Neuron (in vitro differentiated cells): ENCODE data around the gene PDLIM7.
"Not testable (repeated sequence)": the region's sequence is repeated elsewhere in the genome, so short reads cannot be mapped to it uniquely, and the experiment has no call there.

Source experiments
- H2AFZ ChIP-seq: one replicate; pipeline ENCODE4 v1.6.1; 2013; ENCODE audit warnings: low read depth, mild to moderate bottlenecking, inconsistent platforms, low read length, moderate library complexity
- H3K27me3 ChIP-seq: one replicate; pipeline ENCODE4 v1.6.1; 2013; ENCODE audit warnings: low read length; ENCODE audit not compliant: insufficient read depth
- H3K36me3 ChIP-seq: one replicate; pipeline ENCODE4 v1.6.1; 2013; ENCODE audit warnings: low read length; ENCODE audit not compliant: insufficient read depth
- H3K4me1 ChIP-seq: one replicate; pipeline ENCODE4 v1.6.1; 2013; ENCODE audit warnings: low read length; ENCODE audit not compliant: insufficient read depth
- H3K4me3 ChIP-seq: 2 replicates; pipeline ENCODE4 v1.5.1; 2013; ENCODE audit warnings: mild to moderate bottlenecking, low read length, moderate library complexity
- H3K9me3 ChIP-seq: one replicate; pipeline ENCODE4 v1.6.1; 2013; ENCODE audit warnings: low read length

Gene PDLIM7, protein sequence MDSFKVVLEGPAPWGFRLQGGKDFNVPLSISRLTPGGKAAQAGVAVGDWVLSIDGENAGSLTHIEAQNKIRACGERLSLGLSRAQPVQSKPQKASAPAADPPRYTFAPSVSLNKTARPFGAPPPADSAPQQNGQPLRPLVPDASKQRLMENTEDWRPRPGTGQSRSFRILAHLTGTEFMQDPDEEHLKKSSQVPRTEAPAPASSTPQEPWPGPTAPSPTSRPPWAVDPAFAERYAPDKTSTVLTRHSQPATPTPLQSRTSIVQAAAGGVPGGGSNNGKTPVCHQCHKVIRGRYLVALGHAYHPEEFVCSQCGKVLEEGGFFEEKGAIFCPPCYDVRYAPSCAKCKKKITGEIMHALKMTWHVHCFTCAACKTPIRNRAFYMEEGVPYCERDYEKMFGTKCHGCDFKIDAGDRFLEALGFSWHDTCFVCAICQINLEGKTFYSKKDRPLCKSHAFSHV

DNA sequence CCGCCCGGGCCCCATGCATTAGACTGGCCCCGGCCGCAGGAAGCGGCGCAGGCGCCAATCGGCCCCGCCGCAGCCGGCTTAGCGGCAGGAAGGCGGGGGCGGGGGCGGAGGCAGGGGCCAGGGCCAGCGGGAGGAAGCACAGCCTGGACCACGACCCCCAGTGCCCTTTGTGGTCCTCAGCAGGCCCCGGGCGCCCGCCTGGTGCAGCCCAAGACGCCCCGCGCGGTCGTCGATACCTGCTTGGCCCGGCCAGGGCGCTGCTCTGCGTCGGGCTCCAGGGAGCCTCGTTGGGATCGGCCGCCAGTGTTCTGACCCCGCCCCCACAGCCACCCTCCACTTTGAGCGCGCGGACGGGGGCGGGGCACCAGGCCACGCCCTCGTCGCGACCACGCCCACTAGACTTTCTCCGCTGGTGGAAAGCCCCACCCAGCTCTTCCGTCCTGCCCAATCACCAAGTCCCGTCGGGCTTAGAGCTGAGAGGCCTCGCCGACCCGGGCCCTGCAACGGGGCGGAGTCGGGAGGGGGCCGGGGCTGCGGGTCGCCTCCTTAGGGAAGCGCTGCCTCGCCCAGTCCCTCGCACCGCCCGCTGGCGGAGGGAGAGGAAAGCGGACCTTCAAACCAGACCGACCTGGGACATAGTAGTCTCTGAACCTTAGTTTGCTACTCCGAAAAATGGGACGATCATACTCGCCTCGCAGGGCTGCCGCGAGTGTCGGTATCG, at the start of gene PDLIM7:
Gene PDLIM7 (minus strand): TSS at position 313 of the 721 bp plus-strand sequence. CDS start 1,092 bp downstream, outside the sequence.
- peak within 1 kb of the TSS; percentile 80 for H3K4me3 ChIP-seq
- H3K4me1 ChIP-seq: peaks cover 52% of the 10 kb centered on the region
- peaks cover 19% of the 10 kb centered on the region for H3K36me3 ChIP-seq
- H2AFZ ChIP-seq: no peak within 1 kb of the TSS
- no peaks in the 10 kb centered on the region for H3K27me3 ChIP-seq
- H3K9me3 ChIP-seq: no peaks in the 10 kb centered on the region

DNA sequence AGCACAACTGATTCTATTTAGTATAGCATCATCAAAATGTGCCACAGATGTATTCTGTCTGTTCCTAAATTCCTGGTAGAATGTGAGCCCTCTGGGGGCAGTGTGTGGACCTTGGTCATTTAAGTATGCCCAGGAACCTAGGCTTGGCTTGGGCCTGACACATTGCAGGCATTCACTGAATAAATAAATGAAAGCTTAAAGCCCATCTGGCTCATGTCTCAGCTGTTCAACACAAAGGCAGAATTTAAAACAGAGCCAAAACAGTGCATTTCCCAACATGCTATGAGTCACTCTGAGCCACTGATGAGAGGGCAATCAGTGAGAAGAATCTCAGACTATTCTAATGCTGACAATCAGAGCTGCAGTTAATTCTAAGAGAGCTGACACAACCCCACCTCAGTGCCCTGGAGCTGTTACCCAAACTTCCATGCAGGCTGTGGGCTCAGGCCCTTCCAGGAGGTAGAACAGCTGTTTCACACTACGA, 48.9 kb upstream of the PDLIM7 start:
- peaks cover 25% of the 10 kb centered on the region for H3K4me1 ChIP-seq
- H3K27me3 ChIP-seq: no peaks in the 10 kb centered on the region
- no peaks in the 10 kb centered on the region for H3K9me3 ChIP-seq
- peaks cover 23% of the 10 kb centered on the region for H3K36me3 ChIP-seq
- H3K4me3 ChIP-seq: no peak overlapping the region
- no peak overlapping the region for H2AFZ ChIP-seq

DNA sequence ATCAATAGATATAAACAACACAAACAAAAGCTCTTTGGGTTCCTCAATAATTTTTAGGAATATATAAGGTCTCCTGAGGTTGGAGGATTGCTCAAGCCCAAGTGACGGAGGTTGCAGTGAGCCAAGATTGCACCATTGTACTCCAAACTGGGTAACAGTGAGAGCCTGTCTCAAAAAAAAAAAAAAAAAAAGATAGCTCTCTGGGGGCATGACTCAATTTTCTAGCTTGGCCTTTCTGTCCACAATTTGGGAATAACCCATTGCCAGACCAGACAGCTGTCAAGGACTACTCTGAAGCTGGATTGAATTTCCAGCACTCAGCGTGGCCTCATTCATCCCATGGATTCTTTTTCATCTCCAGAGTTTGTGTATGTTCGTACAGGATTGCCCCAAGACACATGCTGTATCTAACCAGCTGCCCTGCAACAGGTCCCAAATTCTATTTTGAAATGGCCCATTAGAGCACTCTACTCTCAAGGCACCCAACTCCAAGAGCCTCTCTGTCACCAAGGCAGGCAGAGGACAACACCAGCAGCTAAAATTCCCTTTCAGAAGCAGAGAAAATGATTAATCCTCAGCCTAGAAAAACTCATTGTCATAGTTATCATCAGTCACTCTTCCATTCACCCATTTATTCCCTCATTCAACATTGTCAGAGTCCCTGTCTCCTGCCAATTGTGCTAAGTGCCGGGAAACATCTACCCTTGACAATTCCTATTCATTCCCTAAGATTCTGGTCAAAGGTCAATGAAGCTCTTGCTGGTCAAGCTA, 48.3 kb upstream of the PDLIM7 start:
- H2AFZ ChIP-seq: no peak overlapping the region
- no peaks in the 10 kb centered on the region for H3K9me3 ChIP-seq
- peaks cover 25% of the 10 kb centered on the region for H3K4me1 ChIP-seq
- H3K4me3 ChIP-seq: no peak overlapping the region
- H3K36me3 ChIP-seq: peaks cover 17% of the 10 kb centered on the region
- no peaks in the 10 kb centered on the region for H3K27me3 ChIP-seq

DNA sequence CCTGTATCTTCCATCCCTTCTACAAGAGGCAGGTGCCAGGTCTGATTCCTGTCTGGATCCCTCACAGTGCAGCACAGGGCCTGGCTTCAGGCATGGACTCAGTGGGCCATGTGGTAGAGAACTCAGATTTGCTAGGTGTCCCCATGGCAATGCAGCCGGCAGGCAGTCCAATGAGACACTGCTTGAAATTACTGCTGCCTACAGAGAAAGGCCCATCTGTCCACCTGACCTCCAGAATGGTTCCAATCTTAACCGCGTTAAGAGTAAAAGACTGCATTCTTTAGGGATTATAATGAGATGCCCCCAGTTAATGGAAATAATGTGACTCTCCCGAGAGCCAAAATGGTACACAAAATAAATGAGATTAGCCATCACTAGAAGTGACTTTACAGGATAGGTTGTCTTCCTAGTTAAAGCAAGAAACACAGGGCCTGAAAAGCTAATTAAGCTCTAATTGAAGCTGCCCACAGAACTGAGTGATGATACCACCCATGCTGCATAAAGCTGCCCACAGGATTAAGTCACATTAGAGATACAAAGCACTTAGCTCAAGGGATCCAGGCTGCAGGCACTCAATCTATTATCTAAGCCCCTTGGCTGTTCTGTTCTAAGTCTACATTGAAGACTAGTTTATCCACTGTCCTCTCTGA, 45.5 kb upstream of the PDLIM7 start:
- H3K4me3 ChIP-seq: no peak overlapping the region
- H2AFZ ChIP-seq: no peak overlapping the region
- no peaks in the 10 kb centered on the region for H3K27me3 ChIP-seq
- H3K36me3 ChIP-seq: peaks cover 30% of the 10 kb centered on the region
- H3K9me3 ChIP-seq: no peaks in the 10 kb centered on the region
- H3K4me1 ChIP-seq: peaks cover 25% of the 10 kb centered on the region

DNA sequence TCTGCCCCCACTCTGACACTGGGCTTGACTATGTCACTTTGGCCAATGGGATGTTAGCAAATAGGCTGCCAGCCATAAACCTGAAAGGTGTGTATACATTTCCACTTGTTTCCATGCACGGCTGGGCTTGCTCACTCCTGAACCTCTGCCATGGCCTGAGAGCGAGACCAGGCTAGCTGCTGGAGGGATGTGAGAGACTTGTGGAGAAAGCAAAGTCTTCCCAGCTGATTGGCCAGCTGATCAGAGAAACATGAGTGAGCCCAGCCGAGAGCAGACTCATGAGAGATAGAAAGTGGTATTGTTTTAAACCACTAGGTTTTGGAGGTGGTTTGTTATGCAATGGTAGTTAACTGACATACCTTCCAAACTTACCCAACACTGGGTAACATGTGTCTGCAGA, 43.0 kb upstream of the PDLIM7 start:
- H3K36me3 ChIP-seq: peaks cover 50% of the 10 kb centered on the region
- no peak overlapping the region for H2AFZ ChIP-seq
- no peak overlapping the region for H3K4me3 ChIP-seq
- H3K27me3 ChIP-seq: no peaks in the 10 kb centered on the region
- H3K9me3 ChIP-seq: no peaks in the 10 kb centered on the region
- H3K4me1 ChIP-seq: peaks cover 10% of the 10 kb centered on the region

DNA sequence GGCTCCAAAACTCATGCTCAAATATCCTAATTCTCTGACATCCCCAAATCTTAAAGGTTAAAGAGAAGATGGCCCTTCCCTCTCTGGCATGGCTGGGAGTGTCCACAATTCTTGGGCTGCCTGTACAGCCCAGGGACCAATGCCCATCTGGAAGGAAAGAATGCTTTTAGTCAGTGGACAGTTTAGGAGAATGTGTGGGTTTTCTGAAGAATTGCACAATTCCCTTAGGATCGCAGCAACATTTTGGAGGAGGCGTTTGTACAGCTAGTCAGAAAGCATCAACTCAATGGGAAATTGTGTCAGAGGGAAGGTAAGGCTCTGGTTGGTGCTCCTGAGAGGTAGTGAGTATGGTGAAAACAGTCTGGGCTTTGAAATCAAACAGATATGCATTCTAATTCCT, 42.0 kb upstream of the PDLIM7 start:
- Histone ChIP-seq H3K9me3 (no peaks in the 10 kb centered on the region), H3K4me1 (peaks cover 7% of the 10 kb centered on the region), H3K36me3 (peaks cover 56% of the 10 kb centered on the region), H3K4me3 (no peak overlapping the region), H2AFZ (no peak overlapping the region), H3K27me3 (no peaks in the 10 kb centered on the region)

DNA sequence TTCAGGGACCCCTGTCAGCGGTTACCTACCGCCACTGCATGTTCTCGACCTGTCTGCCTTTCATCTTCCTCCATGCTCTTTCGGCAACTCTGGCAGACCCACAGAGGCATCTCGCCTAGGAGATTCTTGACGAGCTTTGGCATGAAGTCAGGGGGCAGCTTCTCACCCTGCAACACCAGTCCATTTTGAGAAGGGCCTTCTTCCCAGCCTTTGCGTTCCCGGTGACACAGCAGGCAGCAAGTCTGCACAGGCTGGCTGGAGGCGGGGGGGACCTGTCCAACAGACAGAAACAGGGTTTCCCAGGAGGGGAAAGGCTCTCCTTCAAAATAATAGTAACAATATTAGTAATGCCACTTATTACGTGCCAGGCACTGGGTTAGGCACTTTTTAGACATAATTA, 41.5 kb upstream of the PDLIM7 start:
- H3K4me3 ChIP-seq: no peak overlapping the region
- no peaks in the 10 kb centered on the region for H3K9me3 ChIP-seq
- H2AFZ ChIP-seq: no peak overlapping the region
- H3K4me1 ChIP-seq: peaks cover 7% of the 10 kb centered on the region
- no peaks in the 10 kb centered on the region for H3K27me3 ChIP-seq
- H3K36me3 ChIP-seq: peaks cover 57% of the 10 kb centered on the region

DNA sequence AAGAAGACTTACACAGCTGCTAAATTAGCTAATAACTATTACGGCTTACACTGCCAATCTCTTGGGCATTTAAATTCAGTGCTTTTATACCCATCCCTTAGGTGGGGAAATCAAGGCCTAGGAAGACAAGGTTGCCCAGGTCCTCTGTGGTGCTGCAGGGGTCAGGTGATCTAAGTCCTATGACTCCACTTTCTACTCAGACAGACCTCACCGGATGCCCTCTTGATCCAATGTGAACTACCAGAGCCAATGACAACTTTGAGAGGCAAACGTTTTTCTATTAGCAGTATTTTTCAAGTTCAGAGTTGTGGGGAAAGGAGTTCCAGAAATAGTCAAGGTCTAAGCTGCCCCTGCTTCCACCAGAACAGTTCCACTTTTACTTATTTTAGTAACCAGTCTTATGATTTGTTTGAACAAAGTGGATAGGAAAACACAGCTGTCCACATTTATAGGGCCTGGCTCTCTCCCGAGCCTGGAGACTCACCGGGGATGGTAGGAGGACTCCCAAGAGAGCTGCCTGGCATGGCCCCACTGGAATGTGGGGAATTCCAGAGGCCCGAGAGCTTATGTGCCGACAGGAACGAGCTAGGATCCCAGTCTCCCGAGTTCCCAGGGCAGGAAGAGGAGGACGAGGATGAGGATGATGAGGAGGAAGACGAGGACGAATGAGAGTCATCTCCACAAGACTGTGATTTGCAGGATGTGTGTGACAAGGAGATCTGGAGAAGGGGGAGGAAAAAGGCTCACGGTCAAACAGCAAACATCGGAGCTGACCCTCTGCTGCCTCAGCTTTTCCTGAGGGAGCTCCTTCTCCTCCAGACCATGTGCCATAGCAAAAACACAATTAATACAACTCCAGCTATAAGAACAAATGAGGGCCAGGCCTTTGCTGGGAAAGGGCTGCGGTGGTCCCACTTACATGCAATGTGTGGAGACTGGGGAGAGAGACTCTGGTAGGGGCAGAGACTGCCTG, 40.3 kb upstream of the PDLIM7 start:
- no peaks in the 10 kb centered on the region for H3K9me3 ChIP-seq
- H3K27me3 ChIP-seq: no peaks in the 10 kb centered on the region
- peaks cover 66% of the 10 kb centered on the region for H3K36me3 ChIP-seq
- H2AFZ ChIP-seq: no peak overlapping the region
- H3K4me3 ChIP-seq: no peak overlapping the region
- H3K4me1 ChIP-seq: no peaks in the 10 kb centered on the region

DNA sequence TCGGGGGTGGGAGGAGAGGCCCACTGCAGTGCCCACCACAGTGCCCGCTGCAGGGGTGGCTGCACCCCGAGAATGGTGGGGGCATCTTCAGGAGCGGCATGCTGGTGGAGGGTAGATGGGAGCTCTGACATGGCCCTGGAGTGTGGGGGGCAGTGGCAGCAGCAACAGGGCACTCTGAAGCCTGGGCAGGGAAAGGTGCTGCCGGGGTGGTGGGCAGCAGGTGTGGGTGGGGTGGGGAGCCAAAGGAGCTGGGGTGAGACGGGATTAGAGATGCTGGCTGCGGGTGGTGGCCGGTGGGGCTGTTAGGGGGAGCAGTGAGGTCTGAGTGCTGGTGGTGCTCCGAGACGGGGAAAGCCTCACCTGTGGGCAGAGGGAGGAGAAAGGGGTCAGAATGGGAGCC, 39.0 kb upstream of the PDLIM7 start:
- H3K4me1 ChIP-seq: no peaks in the 10 kb centered on the region
- H3K9me3 ChIP-seq: no peaks in the 10 kb centered on the region
- H3K36me3 ChIP-seq: peaks cover 69% of the 10 kb centered on the region
- no peaks in the 10 kb centered on the region for H3K27me3 ChIP-seq
- H2AFZ ChIP-seq: no peak overlapping the region
- H3K4me3 ChIP-seq: no peak overlapping the region

DNA sequence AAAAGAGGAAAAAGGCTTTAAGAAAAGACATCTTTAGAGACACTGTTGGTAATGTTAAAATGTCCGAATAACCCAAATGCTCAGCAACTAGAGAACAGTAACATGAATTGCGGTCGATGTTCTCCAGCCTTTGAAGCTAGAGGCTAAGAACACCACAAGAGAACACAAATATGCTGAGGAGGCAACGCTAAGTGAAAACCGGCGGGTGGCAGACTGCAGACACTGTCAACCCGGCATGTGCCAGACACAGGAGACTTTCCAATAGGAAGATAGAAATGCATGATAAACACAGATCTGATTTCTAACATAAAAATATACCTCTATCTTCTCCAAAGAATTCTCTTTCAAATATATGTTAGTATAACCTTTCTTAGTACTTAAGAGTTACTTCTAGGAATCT, 37.7 kb upstream of the PDLIM7 start:
- Histone ChIP-seq H2AFZ (no peak overlapping the region), H3K9me3 (no peaks in the 10 kb centered on the region), H3K36me3 (peaks cover 78% of the 10 kb centered on the region), H3K27me3 (no peaks in the 10 kb centered on the region), H3K4me3 (no peak overlapping the region), H3K4me1 (no peaks in the 10 kb centered on the region)

DNA sequence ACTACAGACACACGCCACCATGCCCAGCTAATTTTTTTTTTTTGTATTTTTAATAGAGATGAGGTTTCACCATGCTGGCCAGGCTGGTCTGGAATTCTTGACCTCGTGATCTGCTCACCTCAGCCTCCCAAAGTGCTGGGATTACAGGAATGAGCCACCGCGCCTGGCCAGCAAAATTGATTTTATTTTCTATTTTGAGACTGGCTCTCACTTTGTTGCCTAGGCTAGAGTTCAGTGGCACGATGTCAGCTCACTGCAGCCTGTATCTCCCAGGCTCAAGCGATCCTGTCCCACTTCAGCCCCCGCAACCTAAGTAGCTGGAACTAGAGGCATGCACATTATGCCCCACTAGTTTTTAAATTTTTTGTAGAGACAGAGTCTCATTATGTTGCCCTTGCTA, 37.0 kb upstream of the PDLIM7 start:
- H3K27me3 ChIP-seq, H2AFZ ChIP-seq, H3K9me3 ChIP-seq, H3K4me3 ChIP-seq, H3K4me1 ChIP-seq: not testable (repeated sequence)
- H3K36me3 ChIP-seq: peaks cover 81% of the 10 kb centered on the region
